GM18526 (cell line): Measurements from ENCODE around the gene ANXA6.

Experiments
- POLR2A ChIP-seq: IDR thresholded peaks from 3 replicates; pipeline ENCODE4 v1.6.1; 2011; ENCODE audit not compliant: insufficient read length; ENCODE audit errors: extremely low read depth

Gene ANXA6

GRCh38 chr5:151144922-151145321, 12.7 kb downstream of the ANXA6 start:
- TF ChIP-seq POLR2A: no peak

GRCh38 chr5:151144275-151144674, 13.3 kb downstream of the ANXA6 start:
- no peak for TF ChIP-seq POLR2A

GRCh38 chr5:151143645-151144044, 13.9 kb downstream of the ANXA6 start:
- TF ChIP-seq POLR2A: no peak

- TF ChIP-seq POLR2A: no peak
Measured at GRCh38 chr5:151142933-151143332, 14.6 kb downstream of the ANXA6 start.

GRCh38 chr5:151141535-151141934, 16.0 kb downstream of the ANXA6 start:
- TF ChIP-seq POLR2A: peak; percentile 55

- no peak for TF ChIP-seq POLR2A
Measured at GRCh38 chr5:151140686-151141459, 16.7 kb downstream of the ANXA6 start.

- TF ChIP-seq POLR2A: no peak
Measured at GRCh38 chr5:151139646-151140045, 17.9 kb downstream of the ANXA6 start.

GRCh38 chr5:151139015-151139414, 18.6 kb downstream of the ANXA6 start:
- TF ChIP-seq POLR2A: no peak

DNA sequence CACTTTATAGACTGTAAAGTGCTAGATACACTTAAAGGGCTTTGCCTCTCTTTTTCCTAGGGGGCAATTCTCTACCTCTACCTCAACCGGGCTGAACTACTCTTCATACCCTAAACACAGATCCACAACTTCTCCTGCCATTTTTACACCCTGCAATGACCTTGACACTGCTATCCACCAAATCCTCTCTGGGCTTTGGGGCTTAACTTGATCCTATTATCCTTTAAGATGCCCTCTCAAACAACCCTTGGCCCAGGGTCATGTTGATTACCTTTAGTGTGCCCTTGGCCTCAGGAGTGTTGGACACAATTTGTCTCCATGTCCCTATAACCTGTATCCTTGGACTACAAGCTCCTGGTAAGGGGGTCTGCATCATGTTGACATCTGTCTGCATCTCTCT, 19.5 kb downstream of the ANXA6 start:
- no peak for TF ChIP-seq POLR2A

DNA sequence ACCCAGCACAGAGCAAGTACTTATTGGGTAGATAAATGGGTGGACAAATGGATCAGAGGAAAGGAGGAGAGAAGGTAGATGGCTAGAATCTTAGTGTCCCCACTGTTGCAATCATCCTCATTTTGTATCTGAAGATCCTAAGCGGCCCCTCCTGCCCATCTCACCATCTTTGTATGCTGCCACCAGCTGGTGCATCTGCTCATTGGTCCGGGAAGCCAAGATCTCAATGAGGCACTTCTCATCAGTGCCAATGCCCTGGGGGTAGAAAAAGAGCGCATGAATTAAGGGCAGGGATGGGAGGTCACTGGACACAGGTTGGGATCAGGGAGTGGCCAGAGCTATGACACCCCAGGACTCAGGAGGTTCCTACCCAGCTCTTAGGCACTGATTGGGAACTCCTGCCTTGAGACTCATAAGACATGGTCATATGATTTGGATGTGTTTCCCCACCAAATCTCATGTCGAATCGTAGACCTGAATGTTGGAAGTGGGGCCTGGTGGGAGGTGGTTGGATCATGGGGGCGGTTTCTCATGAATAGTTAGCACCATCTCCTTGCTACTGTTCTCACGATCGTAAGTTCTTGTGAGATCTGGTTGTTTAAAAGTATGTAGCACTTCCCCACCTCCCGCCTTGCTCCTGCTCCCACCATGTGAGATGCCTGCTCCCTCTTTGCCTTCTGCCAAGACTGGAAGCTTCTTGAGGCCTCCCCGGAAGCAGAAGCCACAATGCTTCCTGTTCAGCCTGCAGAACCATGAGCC, 20.3 kb downstream of the ANXA6 start:
- TF ChIP-seq POLR2A: no peak

- no peak for TF ChIP-seq POLR2A
Measured at GRCh38 chr5:151134228-151134627, 23.4 kb downstream of the ANXA6 start.

- no peak for TF ChIP-seq POLR2A
Measured at GRCh38 chr5:151132963-151133362, 24.6 kb downstream of the ANXA6 start.

- no peak for TF ChIP-seq POLR2A
Measured at GRCh38 chr5:151130922-151131891, 26.4 kb downstream of the ANXA6 start.

DNA sequence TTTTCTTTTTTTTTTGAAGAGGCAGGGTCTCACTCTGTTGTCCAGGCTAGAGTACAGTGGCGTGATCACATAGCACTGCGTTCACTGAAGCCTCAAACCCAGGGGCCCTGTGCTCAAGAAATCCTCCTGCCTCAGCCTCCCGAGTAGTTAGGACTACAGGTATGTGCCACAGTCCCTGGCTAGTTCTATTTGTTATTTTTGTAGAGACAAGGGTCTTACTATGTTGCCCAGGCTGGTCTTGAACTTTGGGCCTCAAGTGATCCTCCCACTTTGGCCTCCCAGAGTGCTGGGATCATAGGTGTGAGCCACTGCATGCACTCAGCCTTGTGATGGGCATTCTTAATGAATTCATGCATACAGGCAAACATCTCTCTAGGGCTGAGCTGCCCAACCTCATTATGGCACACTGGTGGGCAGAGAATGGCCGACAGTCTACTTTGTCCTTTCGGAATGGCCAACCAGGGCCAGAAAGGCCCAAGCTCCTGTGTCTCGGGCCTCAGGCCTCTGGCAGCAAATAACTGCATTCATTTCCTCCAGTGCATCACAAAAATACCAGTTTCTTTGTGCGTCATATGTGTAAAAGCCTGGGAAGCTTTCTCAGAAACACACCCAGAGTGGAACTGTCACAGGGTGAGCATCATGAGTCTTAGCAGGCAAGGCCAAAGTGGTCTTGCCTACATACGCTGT, 27.2 kb downstream of the ANXA6 start:
- no peak for TF ChIP-seq POLR2A

- TF ChIP-seq POLR2A: no peak
Measured at GRCh38 chr5:151128817-151129216, 28.8 kb downstream of the ANXA6 start.

DNA sequence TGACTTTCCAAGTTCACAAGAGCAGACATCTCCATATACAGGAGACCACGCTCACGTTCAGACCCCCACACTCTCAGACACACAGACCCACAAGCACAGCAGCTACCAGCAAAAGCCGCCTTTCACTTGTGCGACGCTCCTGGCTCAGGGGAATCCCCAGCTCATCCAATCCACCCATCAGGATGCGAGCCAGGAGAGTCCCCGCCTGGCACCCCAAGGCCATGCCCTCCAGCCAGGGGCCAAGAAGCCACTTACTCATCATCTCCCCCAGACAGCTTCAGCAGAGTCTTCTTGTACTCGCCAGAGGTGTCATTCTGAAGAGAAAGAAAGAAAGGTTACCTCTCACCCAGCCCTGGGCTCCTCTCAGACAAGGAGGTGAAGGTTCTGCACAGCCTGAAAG, 29.7 kb downstream of the ANXA6 start:
- TF ChIP-seq POLR2A: no peak
